Measurements from ENCODE around the gene BRWD1. TPM values are rescaled to one million over a fixed set of nuclear protein-coding genes. Genes with fewer than 3 reads are reported as not detected.

BRWD1 gene
- total RNA-seq, 2 experiments from 2014 or later = 27.9 to 29.3 TPM

GRCh38 chr21:39156024-39156423 lies 157.4 kb downstream of the BRWD1 start:
- DNase-seq = no peak
- POLR2A ChIA-PET = no interaction called here
- CTCF ChIA-PET = no interaction called here
- Mint-ChIP-seq H3K36me3 (ENCODE audit: low read depth) (no peaks in the 10 kb centered on the region), H3K4me1 (ENCODE audit: low read depth) (no peaks in the 10 kb centered on the region), H3K27me3 (peaks cover 1% of the 10 kb centered on the region), H3K9me3 (no peaks in the 10 kb centered on the region), H3K4me3 (no peak overlapping the region), H3K27ac (no peak overlapping the region)
- TF ChIP-seq CTCF (IDR thresholded peaks at IDR 0.05) = no peak
- no peak for ATAC-seq
- intact Hi-C loops (cut with micrococcal nuclease) = no loop called here

- Mint-ChIP-seq H3K27me3 (peaks cover 1% of the 10 kb centered on the region), H3K4me1 (ENCODE audit: low read depth) (no peaks in the 10 kb centered on the region), H3K27ac (no peak overlapping the region), H3K4me3 (no peak overlapping the region), H3K36me3 (ENCODE audit: low read depth) (no peaks in the 10 kb centered on the region), H3K9me3 (no peaks in the 10 kb centered on the region)
- ATAC-seq (no peak), DNase-seq (no peak)
- POLR2A ChIA-PET = no interaction called here
- no peak for TF ChIP-seq CTCF (IDR thresholded peaks at IDR 0.05)
- CTCF ChIA-PET = no interaction called here
- intact Hi-C loops (cut with micrococcal nuclease) = no loop called here
These were observed 157.9 kb downstream of the BRWD1 start for GRCh38 chr21:39155578-39155977.

GRCh38 chr21:39153842-39154241 lies 159.6 kb downstream of the BRWD1 start:
- ATAC-seq = no peak
- H3K4me3 Mint-ChIP-seq = no peak overlapping the region

GRCh38 chr21:39153373-39153772 lies 160.1 kb downstream of the BRWD1 start:
- ATAC-seq (no peak), DNase-seq (no peak)
- Mint-ChIP-seq H3K27me3 (peaks cover 1% of the 10 kb centered on the region), H3K4me1 (ENCODE audit: low read depth) (no peaks in the 10 kb centered on the region), H3K4me3 (no peak overlapping the region), H3K36me3 (ENCODE audit: low read depth) (no peaks in the 10 kb centered on the region), H3K9me3 (no peaks in the 10 kb centered on the region), H3K27ac (no peak overlapping the region)
- CTCF ChIA-PET = no interaction called here
- POLR2A ChIA-PET = interaction anchor here (1.2 kb wide), 1 partner anchor 8 kb away, joined by 3 read pairs; no protein-coding TSS in a partner anchor
- no peak for TF ChIP-seq CTCF (IDR thresholded peaks at IDR 0.05)
- intact Hi-C loops (cut with micrococcal nuclease) = no loop called here

More at GRCh38 chr21:39153842-39154241, 159.6 kb downstream of the BRWD1 start:
- Mint-ChIP-seq H3K27me3 (peaks cover 1% of the 10 kb centered on the region), H3K4me1 (ENCODE audit: low read depth) (no peaks in the 10 kb centered on the region), H3K27ac (no peak overlapping the region), H3K9me3 (no peaks in the 10 kb centered on the region), H3K36me3 (ENCODE audit: low read depth) (no peaks in the 10 kb centered on the region)
- no peak for TF ChIP-seq CTCF (IDR thresholded peaks at IDR 0.05)
- POLR2A ChIA-PET = interaction anchor here (0.6 to 1.2 kb wide), 2 partner anchors 8 to 419 kb away, joined by 3 read pairs; no protein-coding TSS in a partner anchor
- intact Hi-C loops (cut with micrococcal nuclease) = no loop called here
- CTCF ChIA-PET = no interaction called here
- no peak for DNase-seq

- ChIA-PET POLR2A (no interaction called here), CTCF (no interaction called here)
- H3K9me3 Mint-ChIP-seq = no peaks in the 10 kb centered on the region
- intact Hi-C loops (cut with micrococcal nuclease) = no loop called here
- H3K27me3 Mint-ChIP-seq = peaks cover 1% of the 10 kb centered on the region
- no peak overlapping the region for H3K27ac Mint-ChIP-seq
- no peak for ATAC-seq
- no peaks in the 10 kb centered on the region for H3K36me3 Mint-ChIP-seq (ENCODE audit: low read depth)
- H3K4me1 Mint-ChIP-seq (ENCODE audit: low read depth) = no peaks in the 10 kb centered on the region
- no peak for DNase-seq
- no peak overlapping the region for H3K4me3 Mint-ChIP-seq
- TF ChIP-seq CTCF (IDR thresholded peaks at IDR 0.05) = no peak
These were observed 161.2 kb downstream of the BRWD1 start for GRCh38 chr21:39152271-39152670.
